ENCODE results near the gene SLK.

The SLK gene

DNA sequence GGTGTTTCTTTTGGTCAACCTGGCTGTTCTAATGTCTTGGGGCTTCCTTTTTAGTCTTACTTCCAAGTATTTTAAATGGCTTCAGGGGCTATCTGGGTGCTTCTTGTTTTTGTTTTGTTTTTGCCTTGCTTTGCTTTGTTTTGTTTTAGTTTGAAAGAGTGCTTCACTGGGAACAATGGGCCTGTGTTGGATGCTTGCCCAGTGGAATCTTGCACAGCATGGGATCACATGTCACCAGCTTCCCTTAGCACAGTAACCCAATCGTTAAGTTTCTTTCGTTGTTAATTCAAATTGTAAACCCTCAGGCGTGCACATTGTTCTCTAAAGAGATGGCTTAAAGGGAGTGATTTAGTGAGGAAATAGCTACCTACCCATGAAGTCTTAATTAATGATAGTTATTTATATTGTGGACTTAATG lies 109.8 kb downstream of the SLK start:
- ChIA-PET CTCF (interaction anchor here (0.6 to 0.7 kb wide), 2 partner anchors 9 to 21 kb away, joined by 3 read pairs; partner anchors contain the start of gene COL17A1), POLR2A (ENCODE audit: low non-redundant PET) (no interaction called here)
- no peak for DNase-seq (ENCODE audit: low spot score)
- no peak overlapping the region for H3K27ac ChIP-seq
- TF ChIP-seq, protein P1, sequence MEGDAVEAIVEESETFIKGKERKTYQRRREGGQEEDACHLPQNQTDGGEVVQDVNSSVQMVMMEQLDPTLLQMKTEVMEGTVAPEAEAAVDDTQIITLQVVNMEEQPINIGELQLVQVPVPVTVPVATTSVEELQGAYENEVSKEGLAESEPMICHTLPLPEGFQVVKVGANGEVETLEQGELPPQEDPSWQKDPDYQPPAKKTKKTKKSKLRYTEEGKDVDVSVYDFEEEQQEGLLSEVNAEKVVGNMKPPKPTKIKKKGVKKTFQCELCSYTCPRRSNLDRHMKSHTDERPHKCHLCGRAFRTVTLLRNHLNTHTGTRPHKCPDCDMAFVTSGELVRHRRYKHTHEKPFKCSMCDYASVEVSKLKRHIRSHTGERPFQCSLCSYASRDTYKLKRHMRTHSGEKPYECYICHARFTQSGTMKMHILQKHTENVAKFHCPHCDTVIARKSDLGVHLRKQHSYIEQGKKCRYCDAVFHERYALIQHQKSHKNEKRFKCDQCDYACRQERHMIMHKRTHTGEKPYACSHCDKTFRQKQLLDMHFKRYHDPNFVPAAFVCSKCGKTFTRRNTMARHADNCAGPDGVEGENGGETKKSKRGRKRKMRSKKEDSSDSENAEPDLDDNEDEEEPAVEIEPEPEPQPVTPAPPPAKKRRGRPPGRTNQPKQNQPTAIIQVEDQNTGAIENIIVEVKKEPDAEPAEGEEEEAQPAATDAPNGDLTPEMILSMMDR (conservative IDR thresholded peaks at IDR 0.05; ENCODE audit: low read depth), result no peak

DNA sequence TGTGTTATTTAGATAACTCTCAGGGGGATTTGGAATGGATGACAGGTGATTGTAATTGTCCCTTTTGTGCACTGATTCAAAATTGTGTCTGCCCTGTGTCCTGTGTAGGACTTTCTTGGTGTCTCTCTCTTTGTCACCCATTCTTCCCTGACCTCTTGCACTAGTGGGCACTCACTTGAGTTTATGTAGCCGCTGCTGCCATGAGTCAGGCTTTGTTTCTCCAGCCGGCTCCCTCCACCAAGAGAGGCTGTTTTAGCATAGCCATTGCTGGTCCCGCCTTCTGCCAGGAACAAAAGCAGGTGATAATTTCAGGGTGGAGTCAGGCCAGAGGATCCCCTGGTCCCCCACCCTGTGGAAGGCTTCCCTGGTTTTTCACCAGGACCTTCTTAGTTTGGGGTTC lies 110.3 kb downstream of the SLK start:
- H3K27ac ChIP-seq, result peak overlapping the region; percentile 33
- DNase-seq (ENCODE audit: low spot score), result no peak
- ChIA-PET CTCF (interaction anchor here (0.6 to 1.4 kb wide), 5 partner anchors 9 to 47 kb away, joined by 3 to 7 read pairs (median 4); partner anchors contain the start of gene COL17A1), POLR2A (ENCODE audit: low non-redundant PET) (interaction anchor here (0.7 kb wide), 1 partner anchor 201 kb away, joined by 3 read pairs; no protein-coding TSS in a partner anchor)
- TF ChIP-seq, protein P1 (conservative IDR thresholded peaks at IDR 0.05; ENCODE audit: low read depth), result no peak

DNA sequence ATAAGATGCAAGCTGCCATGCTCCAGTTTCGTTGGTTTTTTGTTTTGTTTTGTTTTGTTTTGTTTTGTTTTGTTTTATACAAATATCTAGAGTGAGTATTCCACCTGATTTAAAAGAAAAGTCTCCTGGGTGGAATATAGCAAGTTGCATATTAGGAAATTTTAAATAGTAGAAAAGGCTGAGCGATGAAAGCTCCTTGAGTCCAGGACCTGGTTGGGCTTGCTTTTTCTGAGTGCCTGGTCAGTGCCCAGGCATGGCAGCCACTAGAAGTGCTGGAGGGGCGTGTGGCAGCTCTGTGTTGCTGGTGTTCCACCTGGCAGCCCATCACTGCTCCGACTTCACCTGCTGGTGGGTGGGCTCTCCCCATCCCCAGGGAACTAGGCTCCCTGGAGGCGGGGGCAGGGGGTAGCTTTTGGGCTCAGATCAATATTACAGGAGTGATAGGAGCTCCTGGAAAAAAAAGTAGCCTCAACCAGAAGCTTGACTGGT lies 110.8 kb downstream of the SLK start:
- POLR2A ChIA-PET (ENCODE audit: low non-redundant PET), result interaction anchor here (0.7 kb wide), 1 partner anchor 201 kb away, joined by 3 read pairs; no protein-coding TSS in a partner anchor

More for the DNA sequence above, 110.8 kb downstream of the SLK start:
- TF ChIP-seq, protein P1 (conservative IDR thresholded peaks at IDR 0.05; ENCODE audit: low read depth), result no peak
- DNase-seq (ENCODE audit: low spot score), result no peak
- CTCF ChIA-PET, result interaction anchor here (0.7 to 1.4 kb wide), 5 partner anchors 10 to 47 kb away, joined by 4 to 7 read pairs (median 5); no protein-coding TSS in a partner anchor
- peak overlapping the region; percentile 33 for H3K27ac ChIP-seq
